ENCODE measurements around the gene DERA. TPM values are rescaled to one million over a fixed set of nuclear protein-coding genes. Genes with fewer than 3 reads are reported as not detected.

The DERA gene
- total RNA-seq, 1 experiment from 2014 or later: 22.6 TPM

DNA sequence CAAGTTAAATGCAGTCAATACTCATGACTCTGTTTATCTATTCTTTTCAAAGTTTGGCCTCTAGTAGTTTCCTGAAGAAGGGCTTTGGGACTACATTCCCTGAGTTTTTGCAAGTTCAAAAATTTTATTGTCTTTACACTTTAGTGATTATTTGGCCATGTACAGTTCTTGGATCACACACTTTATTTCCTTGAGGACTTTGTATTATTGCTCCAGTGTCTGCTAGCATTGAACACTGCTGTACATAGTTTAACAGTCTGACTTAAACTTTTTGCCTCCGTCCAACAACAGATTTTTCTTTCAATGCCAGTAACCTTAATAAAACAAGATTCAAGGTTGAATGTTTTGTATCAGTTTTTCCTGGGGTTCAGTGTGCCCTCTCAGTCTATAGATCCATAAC is 132.3 kb downstream of the DERA start:
- no peak for TF ChIP-seq SIN3A (IDR thresholded peaks at IDR 0.05; ENCODE audit: borderline replicate concordance, insufficient read depth, low read depth, low read length)
- TF ChIP-seq, protein P1, sequence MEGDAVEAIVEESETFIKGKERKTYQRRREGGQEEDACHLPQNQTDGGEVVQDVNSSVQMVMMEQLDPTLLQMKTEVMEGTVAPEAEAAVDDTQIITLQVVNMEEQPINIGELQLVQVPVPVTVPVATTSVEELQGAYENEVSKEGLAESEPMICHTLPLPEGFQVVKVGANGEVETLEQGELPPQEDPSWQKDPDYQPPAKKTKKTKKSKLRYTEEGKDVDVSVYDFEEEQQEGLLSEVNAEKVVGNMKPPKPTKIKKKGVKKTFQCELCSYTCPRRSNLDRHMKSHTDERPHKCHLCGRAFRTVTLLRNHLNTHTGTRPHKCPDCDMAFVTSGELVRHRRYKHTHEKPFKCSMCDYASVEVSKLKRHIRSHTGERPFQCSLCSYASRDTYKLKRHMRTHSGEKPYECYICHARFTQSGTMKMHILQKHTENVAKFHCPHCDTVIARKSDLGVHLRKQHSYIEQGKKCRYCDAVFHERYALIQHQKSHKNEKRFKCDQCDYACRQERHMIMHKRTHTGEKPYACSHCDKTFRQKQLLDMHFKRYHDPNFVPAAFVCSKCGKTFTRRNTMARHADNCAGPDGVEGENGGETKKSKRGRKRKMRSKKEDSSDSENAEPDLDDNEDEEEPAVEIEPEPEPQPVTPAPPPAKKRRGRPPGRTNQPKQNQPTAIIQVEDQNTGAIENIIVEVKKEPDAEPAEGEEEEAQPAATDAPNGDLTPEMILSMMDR (IDR thresholded peaks at IDR 0.05): no peak
- TF ChIP-seq TCF7L2 (IDR thresholded peaks at IDR 0.05; ENCODE audit: low read depth, low read length): no peak
- no peak for TF ChIP-seq POLR2AphosphoS5 (IDR thresholded peaks at IDR 0.05; ENCODE audit: low read depth, low read length)
- TF ChIP-seq, protein P2, sequence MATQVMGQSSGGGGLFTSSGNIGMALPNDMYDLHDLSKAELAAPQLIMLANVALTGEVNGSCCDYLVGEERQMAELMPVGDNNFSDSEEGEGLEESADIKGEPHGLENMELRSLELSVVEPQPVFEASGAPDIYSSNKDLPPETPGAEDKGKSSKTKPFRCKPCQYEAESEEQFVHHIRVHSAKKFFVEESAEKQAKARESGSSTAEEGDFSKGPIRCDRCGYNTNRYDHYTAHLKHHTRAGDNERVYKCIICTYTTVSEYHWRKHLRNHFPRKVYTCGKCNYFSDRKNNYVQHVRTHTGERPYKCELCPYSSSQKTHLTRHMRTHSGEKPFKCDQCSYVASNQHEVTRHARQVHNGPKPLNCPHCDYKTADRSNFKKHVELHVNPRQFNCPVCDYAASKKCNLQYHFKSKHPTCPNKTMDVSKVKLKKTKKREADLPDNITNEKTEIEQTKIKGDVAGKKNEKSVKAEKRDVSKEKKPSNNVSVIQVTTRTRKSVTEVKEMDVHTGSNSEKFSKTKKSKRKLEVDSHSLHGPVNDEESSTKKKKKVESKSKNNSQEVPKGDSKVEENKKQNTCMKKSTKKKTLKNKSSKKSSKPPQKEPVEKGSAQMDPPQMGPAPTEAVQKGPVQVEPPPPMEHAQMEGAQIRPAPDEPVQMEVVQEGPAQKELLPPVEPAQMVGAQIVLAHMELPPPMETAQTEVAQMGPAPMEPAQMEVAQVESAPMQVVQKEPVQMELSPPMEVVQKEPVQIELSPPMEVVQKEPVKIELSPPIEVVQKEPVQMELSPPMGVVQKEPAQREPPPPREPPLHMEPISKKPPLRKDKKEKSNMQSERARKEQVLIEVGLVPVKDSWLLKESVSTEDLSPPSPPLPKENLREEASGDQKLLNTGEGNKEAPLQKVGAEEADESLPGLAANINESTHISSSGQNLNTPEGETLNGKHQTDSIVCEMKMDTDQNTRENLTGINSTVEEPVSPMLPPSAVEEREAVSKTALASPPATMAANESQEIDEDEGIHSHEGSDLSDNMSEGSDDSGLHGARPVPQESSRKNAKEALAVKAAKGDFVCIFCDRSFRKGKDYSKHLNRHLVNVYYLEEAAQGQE (IDR thresholded peaks at IDR 0.05; ENCODE audit: insufficient read depth in 1 of 2, low read depth in 2 of 2, low read length in 1 of 2): no peak
- no peaks in the 10 kb centered on the region for H3K9me3 ChIP-seq (ENCODE audit: control insufficient read depth, insufficient read depth, low read depth, low read length)
- ChIA-PET CTCF (no interaction called here), POLR2A (no interaction called here)
- no TSS peak for BruUV-seq (replicated peaks)
- no peaks in the 10 kb centered on the region for H3K36me3 ChIP-seq (ENCODE audit: control insufficient read depth, insufficient read depth, low read length)
- DNase-seq (ENCODE audit: low read depth, low spot score) (no peak), ATAC-seq (no peak)
- H3K27me3 ChIP-seq (ENCODE audit: control insufficient read depth, insufficient read depth, low read length): no peaks in the 10 kb centered on the region
- no peak overlapping the region for H3K4me3 ChIP-seq (ENCODE audit: low read depth in 2 of 2, low read length in 2 of 2)
- no peak overlapping the region for H3K27ac ChIP-seq (ENCODE audit: low read length)
- no peaks in the 10 kb centered on the region for H3K4me1 ChIP-seq (ENCODE audit: control insufficient read depth, insufficient read depth, low read length)
- in situ Hi-C loops (cut with HindIII; ENCODE audit: low pct_unique_long_range_greater_than_20kb, low sequenced_read_pairs): no loop called here
- intact Hi-C loops (cut with micrococcal nuclease; ENCODE audit: unreplicated experiment): no loop called here

- in situ Hi-C loops (cut with HindIII; ENCODE audit: low pct_unique_long_range_greater_than_20kb, low sequenced_read_pairs): no loop called here
Measured at GRCh38 chr12:16046266-16046665, 135.1 kb downstream of the DERA start.

More at GRCh38 chr12:16046266-16046665, 135.1 kb downstream of the DERA start:
- BruUV-seq (replicated peaks): no TSS peak
- ATAC-seq: no peak
- no peaks in the 10 kb centered on the region for H3K27me3 ChIP-seq (ENCODE audit: control insufficient read depth, insufficient read depth, low read length)
- no peak overlapping the region for H3K27ac ChIP-seq (ENCODE audit: low read length)
- TF ChIP-seq, protein P2 (IDR thresholded peaks at IDR 0.05; ENCODE audit: insufficient read depth in 1 of 2, low read depth in 2 of 2, low read length in 1 of 2): no peak
- TF ChIP-seq, protein P1 (IDR thresholded peaks at IDR 0.05): no peak
- TF ChIP-seq TCF7L2 (IDR thresholded peaks at IDR 0.05; ENCODE audit: low read depth, low read length): no peak
- TF ChIP-seq SIN3A (IDR thresholded peaks at IDR 0.05; ENCODE audit: borderline replicate concordance, insufficient read depth, low read depth, low read length): no peak
- TF ChIP-seq POLR2AphosphoS5 (IDR thresholded peaks at IDR 0.05; ENCODE audit: low read depth, low read length): no peak
- no peaks in the 10 kb centered on the region for H3K36me3 ChIP-seq (ENCODE audit: control insufficient read depth, insufficient read depth, low read length)
- POLR2A ChIA-PET: interaction anchor here (0.7 kb wide), 1 partner anchor 44 kb away, joined by 3 read pairs; no protein-coding TSS in a partner anchor
- intact Hi-C loops (cut with micrococcal nuclease; ENCODE audit: unreplicated experiment): no loop called here
- DNase-seq (ENCODE audit: low read depth, low spot score): no peak
- no peaks in the 10 kb centered on the region for H3K4me1 ChIP-seq (ENCODE audit: control insufficient read depth, insufficient read depth, low read length)
- CTCF ChIA-PET: no interaction called here
- no peak overlapping the region for H3K4me3 ChIP-seq (ENCODE audit: low read depth in 2 of 2, low read length in 2 of 2)
- no peaks in the 10 kb centered on the region for H3K9me3 ChIP-seq (ENCODE audit: control insufficient read depth, insufficient read depth, low read depth, low read length)

All from Panc1 (cell line).